OCI-LY1 (cell line): ENCODE data around the gene GALNT17.

Experiments
- H2AFZ ChIP-seq: fragments of 200-600 bp; sonication (generic), shearing (Covaris generic); 2 replicates; pipeline ENCODE4 v1.6.0; 2014; ENCODE audit warnings: antibody characterized with exemption, mild to moderate bottlenecking, low read length
- H3F3A ChIP-seq: fragments of 200-600 bp; sonication (generic), shearing (Covaris generic); 2 replicates; pipeline ENCODE4 v1.6.0; 2014; ENCODE audit warnings: mild to moderate bottlenecking, antibody characterized with exemption, low read length, moderate library complexity; ENCODE audit not compliant: insufficient read depth
- H3K27ac ChIP-seq: fragments of 200-600 bp; sonication (generic); 2 replicates; pipeline ENCODE4 v1.5.1; 2014; ENCODE audit warnings: low read length, mixed run types, mild to moderate bottlenecking, low read depth; ENCODE audit not compliant: poor library complexity, severe bottlenecking
- H3K27me3 ChIP-seq: fragments of 200-600 bp; sonication (generic); 2 replicates; pipeline ENCODE4 v1.6.0; 2014; ENCODE audit warnings: antibody characterized with exemption, mild to moderate bottlenecking, low read length, moderate library complexity; ENCODE audit not compliant: insufficient read depth
- H3K36me3 ChIP-seq: fragments of 200-600 bp; sonication (generic); 2 replicates; pipeline ENCODE4 v1.6.1; 2014; ENCODE audit warnings: mild to moderate bottlenecking, antibody characterized with exemption, low read length, moderate library complexity, mixed read lengths; ENCODE audit not compliant: insufficient read depth
- H3K4me1 ChIP-seq: fragments of 200-600 bp; sonication (generic); 2 replicates; pipeline ENCODE4 v1.5.1; 2014; ENCODE audit warnings: mild to moderate bottlenecking, low read length, moderate library complexity; ENCODE audit not compliant: insufficient read depth, severe bottlenecking
- H3K4me2 ChIP-seq: fragments of 200-600 bp; sonication (generic), shearing (Covaris generic); 2 replicates; pipeline ENCODE4 v1.6.1; 2014; ENCODE audit warnings: low read length
- H3K4me3 ChIP-seq: fragments of 200-600 bp; sonication (generic); 2 replicates; pipeline ENCODE4 v1.5.1; 2014; ENCODE audit warnings: low read length, low read depth, mild to moderate bottlenecking, mixed read lengths; ENCODE audit not compliant: poor library complexity, severe bottlenecking
- H3K79me2 ChIP-seq: fragments of 200-600 bp; shearing (Covaris generic); 2 replicates; pipeline ENCODE4 v1.6.1; 2016; ENCODE audit warnings: mixed run types, low read length, mixed read lengths; ENCODE audit not compliant: insufficient read depth
- H3K9ac ChIP-seq: fragments of 200-600 bp; sonication (generic), shearing (Covaris generic); 2 replicates; pipeline ENCODE4 v1.6.1; 2014; ENCODE audit warnings: mild to moderate bottlenecking, low read length, mixed read lengths
- H3K9me2 ChIP-seq: fragments of 200-600 bp; sonication (generic), shearing (Covaris generic); 2 replicates; pipeline ENCODE4 v1.6.1; 2014; ENCODE audit warnings: low read depth, mild to moderate bottlenecking, low read length, mixed read lengths
- H3K9me3 ChIP-seq: fragments of 200-600 bp; shearing (Covaris generic); 2 replicates; pipeline ENCODE4 v1.6.1; 2014; ENCODE audit warnings: low read length, mixed read lengths
- H4K20me1 ChIP-seq: fragments of 200-600 bp; sonication (generic), shearing (Covaris generic); 2 replicates; pipeline ENCODE4 v1.6.0; 2016; ENCODE audit warnings: mild to moderate bottlenecking, low read length; ENCODE audit not compliant: insufficient read depth
- CTCF ChIP-seq: fragments of 200-600 bp; sonication (generic), shearing (Covaris generic); IDR thresholded peaks from 2 replicates; pipeline ENCODE4 v1.5.1; 2017; ENCODE audit warnings: mild to moderate bottlenecking, antibody characterized with exemption, low read length, moderate library complexity, mixed read lengths
- EZH2 ChIP-seq: fragments of 200-600 bp; sonication (generic), shearing (Covaris generic); IDR thresholded peaks from 2 replicates; pipeline ENCODE4 v1.8.0; 2017; ENCODE audit warnings: borderline replicate concordance, mixed run types, mild to moderate bottlenecking, antibody characterized with exemption, low read length, moderate library complexity, mixed read lengths

GALNT17 gene

GRCh38 chr7:71236230-71237105 lies 104.5 kb downstream of the GALNT17 start:
- no peaks in the 10 kb centered on the region for H3K4me1 ChIP-seq
- H3K9ac ChIP-seq = no peak overlapping the region
- H3K9me2 ChIP-seq = no peaks in the 10 kb centered on the region
- H3K9me3 ChIP-seq = no peaks in the 10 kb centered on the region
- H3F3A ChIP-seq = no peaks in the 10 kb centered on the region
- no peak overlapping the region for H3K4me3 ChIP-seq
- H4K20me1 ChIP-seq = no peaks in the 10 kb centered on the region
- no peaks in the 10 kb centered on the region for H3K36me3 ChIP-seq
- H3K4me2 ChIP-seq = no peak overlapping the region
- TF ChIP-seq CTCF (no peak), EZH2 (no peak)
- no peaks in the 10 kb centered on the region for H3K79me2 ChIP-seq
- H3K27me3 ChIP-seq = no peaks in the 10 kb centered on the region
- H2AFZ ChIP-seq = no peak overlapping the region
- H3K27ac ChIP-seq = no peak overlapping the region

- no peaks in the 10 kb centered on the region for H3K9me2 ChIP-seq
- no peak overlapping the region for H3K27ac ChIP-seq
- H3K4me2 ChIP-seq = no peak overlapping the region
- H3K36me3 ChIP-seq = no peaks in the 10 kb centered on the region
- no peak overlapping the region for H3K4me3 ChIP-seq
- no peak overlapping the region for H3K9ac ChIP-seq
- TF ChIP-seq CTCF (no peak), EZH2 (no peak)
- no peaks in the 10 kb centered on the region for H3F3A ChIP-seq
- no peaks in the 10 kb centered on the region for H3K79me2 ChIP-seq
- no peaks in the 10 kb centered on the region for H3K9me3 ChIP-seq
- H4K20me1 ChIP-seq = no peaks in the 10 kb centered on the region
- H2AFZ ChIP-seq = no peak overlapping the region
- no peaks in the 10 kb centered on the region for H3K4me1 ChIP-seq
- no peaks in the 10 kb centered on the region for H3K27me3 ChIP-seq
Measured at GRCh38 chr7:71237945-71238344, 106.0 kb downstream of the GALNT17 start.

- Histone ChIP-seq H3K9ac (no peak overlapping the region), H3K4me3 (no peak overlapping the region), H3K4me1 (no peaks in the 10 kb centered on the region), H3K9me2 (no peaks in the 10 kb centered on the region), H3F3A (no peaks in the 10 kb centered on the region), H3K9me3 (no peaks in the 10 kb centered on the region), H3K4me2 (no peak overlapping the region), H4K20me1 (no peaks in the 10 kb centered on the region), H2AFZ (no peak overlapping the region), H3K27me3 (no peaks in the 10 kb centered on the region), H3K79me2 (no peaks in the 10 kb centered on the region), H3K27ac (no peak overlapping the region), H3K36me3 (no peaks in the 10 kb centered on the region)
- TF ChIP-seq CTCF (no peak), EZH2 (no peak)
Measured at GRCh38 chr7:71238581-71239295, 106.8 kb downstream of the GALNT17 start.
